GM19193 (cell line): ENCODE measurements around the gene OR5H2.

Experiments
- POLR2A ChIP-seq: IDR thresholded peaks from 4 replicates; pipeline ENCODE4 v1.6.1; 2011; ENCODE audit not compliant: insufficient read depth, insufficient read length; ENCODE audit errors: extremely low read depth

Gene OR5H2

DNA sequence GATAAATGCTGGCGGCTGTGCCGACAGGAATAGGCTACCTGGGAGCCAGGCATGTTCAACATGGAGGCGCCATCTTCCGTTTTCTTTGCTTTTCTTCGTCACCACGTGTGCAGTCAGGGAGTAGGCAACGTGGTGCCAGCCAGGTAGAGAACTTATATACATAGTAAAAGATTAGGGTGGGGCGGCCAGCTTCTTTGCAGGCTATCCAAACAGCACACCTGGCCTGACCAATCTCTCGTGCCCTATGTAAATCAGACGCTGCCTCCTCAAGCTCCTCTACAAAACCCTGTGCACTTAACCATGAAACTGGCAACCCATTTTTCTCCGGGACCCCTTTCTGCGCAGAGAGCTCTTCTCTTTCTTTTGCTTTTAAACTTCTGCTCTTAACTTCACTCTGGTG, 42.8 kb downstream of the OR5H2 start:
- TF ChIP-seq POLR2A = no peak

GRCh38 chr3:98326105-98326893, 44.0 kb downstream of the OR5H2 start:
- no peak for TF ChIP-seq POLR2A

DNA sequence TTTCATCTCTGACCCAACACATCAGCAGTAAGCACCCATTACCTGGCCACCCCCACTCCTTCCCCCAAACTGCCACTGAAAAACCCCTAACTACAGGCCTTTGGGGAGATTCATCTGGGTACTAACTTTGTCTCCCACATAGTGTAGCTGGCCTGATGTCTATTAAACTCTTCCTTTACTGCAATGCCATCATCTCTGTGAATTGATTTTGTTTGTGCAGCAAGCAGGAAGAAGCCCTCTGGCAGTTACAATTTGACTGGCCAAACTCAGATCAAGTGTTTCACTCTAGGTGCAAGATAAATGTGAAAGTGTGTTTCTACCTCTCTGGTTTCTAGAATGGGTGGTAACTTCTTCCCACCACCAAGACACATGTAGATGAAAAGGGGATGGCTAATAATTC, 44.6 kb downstream of the OR5H2 start:
- no peak for TF ChIP-seq POLR2A

DNA sequence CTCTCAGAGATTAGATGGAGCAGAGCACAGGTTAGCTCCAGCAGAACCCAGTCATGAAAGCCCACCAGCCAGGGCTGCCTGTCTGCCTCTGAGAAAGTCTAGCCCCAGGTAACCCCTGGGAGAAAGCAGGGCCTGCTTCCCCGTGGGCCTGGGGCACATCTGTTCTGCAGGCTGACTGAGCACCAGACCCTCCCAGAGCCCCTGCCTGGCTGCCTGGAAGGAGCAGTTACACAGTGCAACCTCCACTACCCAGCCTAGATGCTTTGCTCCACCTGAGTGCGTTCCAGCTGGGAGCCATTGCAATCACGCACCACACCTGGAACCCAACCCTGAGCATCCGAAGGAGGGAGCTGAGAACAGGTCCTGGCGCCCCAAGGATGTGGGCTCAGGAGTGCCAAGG, 46.6 kb downstream of the OR5H2 start:
- no peak for TF ChIP-seq POLR2A

DNA sequence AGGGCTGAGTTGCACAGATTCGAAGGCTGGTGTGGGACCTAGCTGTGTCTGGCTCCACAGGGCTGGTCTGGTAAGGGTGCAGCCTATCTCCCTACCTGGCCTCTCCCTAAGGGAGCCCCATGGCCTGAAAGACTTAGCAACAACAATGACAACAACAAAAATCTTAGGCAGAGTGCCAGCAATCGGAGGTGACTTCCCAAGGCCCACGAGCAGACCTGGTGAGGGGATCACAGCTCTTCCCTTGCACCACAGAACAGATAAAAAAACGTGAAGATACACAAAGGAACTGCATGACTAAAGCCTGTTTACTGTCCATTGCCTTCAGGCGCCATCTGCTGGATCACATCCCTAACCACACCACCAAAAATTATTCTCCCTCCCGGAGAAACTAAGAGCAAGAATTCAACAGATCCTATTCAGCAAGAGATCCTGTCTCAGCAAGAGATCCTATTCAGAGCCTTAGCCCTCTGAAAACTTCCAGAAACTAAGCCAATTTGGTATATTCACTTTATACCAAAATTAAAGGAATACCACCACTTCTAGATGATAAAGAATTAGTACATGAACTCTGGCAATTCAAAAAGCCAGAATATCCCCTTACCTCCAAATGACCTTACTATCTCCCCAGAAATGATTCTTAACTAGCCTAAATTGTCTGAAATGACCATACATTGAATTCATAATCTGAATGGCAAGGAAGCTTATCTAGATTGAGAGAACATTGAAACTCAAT, 47.3 kb downstream of the OR5H2 start:
- TF ChIP-seq POLR2A = no peak

DNA sequence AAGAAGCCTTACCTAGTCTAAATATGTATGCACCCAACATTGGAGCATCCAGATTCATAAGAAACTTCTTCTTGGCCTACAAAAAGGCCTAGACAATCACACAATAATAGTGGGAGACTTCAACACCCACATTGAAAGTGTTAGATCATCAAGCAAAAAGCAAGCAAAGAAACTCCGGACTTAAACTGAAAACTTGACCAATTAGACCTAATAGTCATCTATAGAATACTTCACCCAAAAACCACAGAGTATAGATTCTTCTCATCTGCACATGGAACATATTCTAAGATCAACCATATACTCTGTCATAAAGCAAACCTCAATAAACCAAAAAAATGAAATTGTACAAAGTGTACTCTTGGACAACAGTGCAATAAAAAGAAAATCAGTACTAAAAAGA, 49.0 kb downstream of the OR5H2 start:
- TF ChIP-seq POLR2A = no peak
